Stomach (tissue), 9 donors: Measurements from ENCODE around the gene AKR1B15. TPM values are rescaled to one million over a fixed set of nuclear protein-coding genes. Genes with fewer than 3 reads are reported as not detected.
A peak's percentile ranks its signal among the peaks of the same experiment; 100 is the strongest.

Source experiments
- DNase-seq, 2 donors: peaks; one replicate each; pipeline versions ENCODE4 v3.0.0 to v3.0.0-alpha.2; 2013 to 2019
- H3K27ac ChIP-seq, 5 donors: fragments of 200-600 bp in 4 of 5; sonication (generic) in 4 of 5; one replicate each; pipeline ENCODE4 v1.5.1; 2013 to 2019; ENCODE audit warnings: mild to moderate bottlenecking in 1 of 5, moderate library complexity in 1 of 5
- H3K27me3 ChIP-seq, 3 donors: fragments of 200-600 bp; sonication (generic); one replicate each; pipeline ENCODE4 v1.5.1; 2017 to 2019; ENCODE audit warnings: mixed run types in 1 of 3
- H3K36me3 ChIP-seq, 4 donors: fragments of 200-600 bp; sonication (generic); 1 replicate in 3 of 4; 2 replicates in 1 of 4; pipeline ENCODE4 v1.5.1; 2016 to 2019
- H3K4me1 ChIP-seq, 4 donors: fragments of 200-600 bp; sonication (generic); one replicate each; pipeline ENCODE4 v1.5.1; 2016 to 2019
- H3K4me3 ChIP-seq, 4 donors: fragments of 200-600 bp; sonication (generic) in 3 of 4; one replicate each; pipeline ENCODE4 v1.5.1; 2016 to 2019; ENCODE audit warnings: mild to moderate bottlenecking in 1 of 4
- H3K9me3 ChIP-seq, 4 donors: fragments of 200-600 bp; sonication (generic); one replicate each; pipeline ENCODE4 v1.5.1; 2016 to 2019
- EP300 ChIP-seq: sonication (generic); formaldehyde crosslinking; IDR thresholded peaks from one replicate; pipeline ENCODE4 v1.6.1; 2017; ENCODE audit warnings: antibody characterized with exemption
- POLR2A ChIP-seq, 4 donors: fragments of 450-650 bp; IDR thresholded peaks; one replicate each; pipeline ENCODE4 v1.6.1; 2016; ENCODE audit warnings: antibody characterized with exemption in 4 of 4, control low read depth in 2 of 4, mild to moderate bottlenecking in 1 of 4, moderate library complexity in 1 of 4
- POLR2AphosphoS5 ChIP-seq, 3 donors: sonication (generic); formaldehyde crosslinking; IDR thresholded peaks; one replicate each; pipeline ENCODE4 v1.6.1; 2016; ENCODE audit warnings: antibody characterized with exemption in 3 of 3
- WGBS, 5 donors: extraction: QIAGEN DNeasy Blood & Tissue Kit in 3 of 5; methylation state at CpG; one replicate each; pipeline versions ENCODE4 v1.1.5 to v1.1.7; 2013 to 2018; 5-methylcytosine and 5-hydroxymethylcytosine counted together
- intact Hi-C: fragments of 100-400 bp; cut with DNase I; formaldehyde crosslinking; loops from one replicate; pipeline ENCODE4 v1.15.1; 2023; ENCODE audit warnings: low total_unique reads
- polyA plus RNA-seq, 3 donors: library from polyadenylated mRNA; stranded (reverse); fragments of 200-250 nt; gene quantifications; one replicate each; pipeline ENCODE4 v1.2.3, GENCODE V29; 2013
- total RNA-seq, 5 donors: library from RNA; depleted of rRNA; stranded (reverse); fragments of >200 nt; gene quantifications; one replicate each; pipeline versions ENCODE4 v1.1.0 to v1.2.3, GENCODE V29; 2014 to 2016
- TF ChIP-seq, protein P1 (sequence below), 7 experiments: fragments of 450-650 bp in 4 of 7; fragments of 200-600 bp in 3 of 7; sonication (generic) in 3 of 7; IDR thresholded peaks; one replicate each; pipeline ENCODE4 v1.5.1; 2016 to 2019; ENCODE audit warnings: antibody characterized with exemption in 7 of 7, control low read depth in 2 of 7, mild to moderate bottlenecking in 1 of 7
- donor health status: healthy with polysubstance abuse.
- donor health status: Bipolar disorder and iron deficiency.
- donor health status: healthy.

Gene AKR1B15
- total and polyA plus RNA-seq, 8 donors, result 0.08 to 1.8 (median 0.72) TPM; not detected in 5

DNA sequence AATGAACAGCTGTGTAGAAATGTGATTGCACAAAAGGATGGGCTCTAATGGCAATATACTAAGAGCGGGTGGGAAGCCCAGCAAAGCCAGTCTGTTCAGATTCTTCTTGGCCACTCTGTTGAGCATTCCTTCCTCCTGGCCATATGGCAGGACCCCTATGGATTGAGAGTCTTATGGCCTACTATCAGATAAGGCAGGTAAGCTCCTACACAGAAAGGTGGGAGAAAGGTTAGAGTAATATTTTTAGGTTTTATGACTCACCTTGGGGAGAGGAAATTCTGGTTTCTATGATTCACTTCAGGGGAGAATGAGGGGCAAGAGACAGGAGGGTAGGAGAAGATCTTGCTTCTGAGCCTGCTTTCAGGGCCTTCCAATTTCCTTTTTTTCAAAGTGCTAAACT, 36.6 kb upstream of the AKR1B15 start:
- DNase-seq, result no peak
- intact Hi-C loops, result loop anchor here (5.0 kb wide), 1 partner anchor 75 kb away; no protein-coding TSS in a partner anchor
- no peak overlapping the region for H3K4me3 ChIP-seq
- H3K27ac ChIP-seq, result no peak overlapping the region
- no peaks in the 10 kb centered on the region for H3K27me3 ChIP-seq
- H3K36me3 ChIP-seq, result no peaks in the 10 kb centered on the region
- TF ChIP-seq, protein P1, sequence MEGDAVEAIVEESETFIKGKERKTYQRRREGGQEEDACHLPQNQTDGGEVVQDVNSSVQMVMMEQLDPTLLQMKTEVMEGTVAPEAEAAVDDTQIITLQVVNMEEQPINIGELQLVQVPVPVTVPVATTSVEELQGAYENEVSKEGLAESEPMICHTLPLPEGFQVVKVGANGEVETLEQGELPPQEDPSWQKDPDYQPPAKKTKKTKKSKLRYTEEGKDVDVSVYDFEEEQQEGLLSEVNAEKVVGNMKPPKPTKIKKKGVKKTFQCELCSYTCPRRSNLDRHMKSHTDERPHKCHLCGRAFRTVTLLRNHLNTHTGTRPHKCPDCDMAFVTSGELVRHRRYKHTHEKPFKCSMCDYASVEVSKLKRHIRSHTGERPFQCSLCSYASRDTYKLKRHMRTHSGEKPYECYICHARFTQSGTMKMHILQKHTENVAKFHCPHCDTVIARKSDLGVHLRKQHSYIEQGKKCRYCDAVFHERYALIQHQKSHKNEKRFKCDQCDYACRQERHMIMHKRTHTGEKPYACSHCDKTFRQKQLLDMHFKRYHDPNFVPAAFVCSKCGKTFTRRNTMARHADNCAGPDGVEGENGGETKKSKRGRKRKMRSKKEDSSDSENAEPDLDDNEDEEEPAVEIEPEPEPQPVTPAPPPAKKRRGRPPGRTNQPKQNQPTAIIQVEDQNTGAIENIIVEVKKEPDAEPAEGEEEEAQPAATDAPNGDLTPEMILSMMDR (IDR thresholded peaks at IDR 0.05), result no peak
- TF ChIP-seq EP300 (no peak), POLR2A (IDR thresholded peaks at IDR 0.05) (no peak), POLR2AphosphoS5 (IDR thresholded peaks at IDR 0.05) (no peak)
- H3K9me3 ChIP-seq, result no peaks in the 10 kb centered on the region
- H3K4me1 ChIP-seq, result peaks cover 0 to 16% (median 10%) of the 10 kb centered on the region in 4 donors
- WGBS, 5 donors, result 93 to 96% (median 94%) methylated on average over 1 of the region's 1 CpG

- Histone ChIP-seq H3K4me1 (peaks cover 0 to 16% (median 10%) of the 10 kb centered on the region in 4 donors), H3K36me3 (no peaks in the 10 kb centered on the region), H3K27me3 (no peaks in the 10 kb centered on the region), H3K9me3 (no peaks in the 10 kb centered on the region), H3K27ac (no peak overlapping the region), H3K4me3 (no peak overlapping the region)
- TF ChIP-seq EP300, result no peak
- no peak for TF ChIP-seq POLR2A (IDR thresholded peaks at IDR 0.05)
- TF ChIP-seq, protein P1 (IDR thresholded peaks at IDR 0.05), result peak in 5 of 7 experiments; percentile 40 to 73 (median 57)
- peak in 1 of 3 donors; percentile 34 for TF ChIP-seq POLR2AphosphoS5 (IDR thresholded peaks at IDR 0.05)
- intact Hi-C loops, result loop anchor here (5.0 kb wide), 1 partner anchor 76 kb away; no protein-coding TSS in a partner anchor
- peak; percentile 56 to 74 for DNase-seq
- 35 to 55% (median 47%) methylated on average over 9 of the region's 9 CpGs for WGBS, 5 donors
Measured at GRCh38 chr7:134513169-134513752, 35.6 kb upstream of the AKR1B15 start.

DNA sequence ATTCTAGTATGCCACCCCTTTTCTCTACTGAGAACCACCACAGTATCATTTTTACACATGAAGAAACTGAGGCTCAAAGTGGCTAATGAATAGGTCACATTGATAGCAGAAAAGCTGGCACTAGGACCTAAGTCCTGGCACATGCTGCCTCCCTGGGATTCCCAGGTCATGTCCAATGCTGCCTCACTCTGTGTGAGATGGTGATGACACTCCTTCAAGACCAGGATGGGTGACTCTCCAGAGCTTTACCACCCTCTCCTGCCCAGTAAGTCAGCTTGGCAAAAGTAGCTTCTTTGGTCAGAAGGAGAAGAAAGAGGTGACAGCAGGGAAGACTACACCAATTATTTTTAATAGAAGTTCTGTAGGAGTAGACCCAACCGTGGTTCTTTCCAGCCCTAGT, 34.8 kb upstream of the AKR1B15 start:
- no peaks in the 10 kb centered on the region for H3K9me3 ChIP-seq
- no peak for DNase-seq
- H3K27me3 ChIP-seq, result no peaks in the 10 kb centered on the region
- intact Hi-C loops, result loop anchor here (5.0 kb wide), 1 partner anchor 77 kb away; no protein-coding TSS in a partner anchor
- no peak overlapping the region for H3K4me3 ChIP-seq
- no peak overlapping the region for H3K27ac ChIP-seq
- H3K36me3 ChIP-seq, result no peaks in the 10 kb centered on the region
- H3K4me1 ChIP-seq, result peaks cover 0 to 16% (median 10%) of the 10 kb centered on the region in 4 donors
- TF ChIP-seq, protein P1 (IDR thresholded peaks at IDR 0.05), result no peak
- no peak for TF ChIP-seq EP300
- TF ChIP-seq POLR2A (IDR thresholded peaks at IDR 0.05), result no peak
- TF ChIP-seq POLR2AphosphoS5 (IDR thresholded peaks at IDR 0.05), result no peak
- WGBS, 5 donors, result 16 to 39% (median 32%) methylated on average over 1 of the region's 1 CpG

- no peak overlapping the region for H3K4me3 ChIP-seq
Measured at GRCh38 chr7:134514663-134515062, 34.2 kb upstream of the AKR1B15 start.

More at GRCh38 chr7:134514663-134515062, 34.2 kb upstream of the AKR1B15 start:
- Histone ChIP-seq H3K36me3 (no peaks in the 10 kb centered on the region), H3K4me1 (peaks cover 0 to 16% (median 10%) of the 10 kb centered on the region in 4 donors), H3K27me3 (no peaks in the 10 kb centered on the region), H3K27ac (no peak overlapping the region), H3K9me3 (no peaks in the 10 kb centered on the region)
- TF ChIP-seq POLR2AphosphoS5 (IDR thresholded peaks at IDR 0.05) (no peak), POLR2A (IDR thresholded peaks at IDR 0.05) (no peak)
- TF ChIP-seq, protein P1 (IDR thresholded peaks at IDR 0.05), result peak in 6 of 7 experiments; percentile 63 to 91 (median 84)
- intact Hi-C loops, result loop anchor here (5.0 kb wide), 2 partner anchors 77 to 88 kb away; no protein-coding TSS in a partner anchor
- 0 to 3% (median 1%) methylated on average over 4 of the region's 4 CpGs for WGBS, 5 donors
- DNase-seq, result peak in 1 of 2 donors; percentile 84
